GM12878 (cell line): ENCODE results near the gene CCM2. TPM values are rescaled to one million over a fixed set of nuclear protein-coding genes. Genes with fewer than 3 reads are reported as not detected.

Experiments
- ATAC-seq: fragments of 200-7000 bp; cut with Tn5 transposase; 3 replicates; pipeline ENCODE4 v1.9.1; 2020; ENCODE audit warnings: mild to moderate bottlenecking, moderate library complexity
- BruUV-seq: library from RNA; stranded (reverse); fragments of 400-500 nt; replicated peaks from 2 replicates; lab custom pipeline; 2021; lab: Mats Ljungman, UMichigan
- CTCF ChIA-PET: fragments of 300-600 bp; sonication (Branson Sonifier 250); formaldehyde crosslinking; extraction: SDS; loops from one replicate; lab custom pipeline; 2021; ENCODE audit warnings: inconsistent platforms; lab: Yijun Ruan, JAX
- POLR2A ChIA-PET: fragments of 350-600 bp; formaldehyde crosslinking; extraction: SDS; loops from one replicate; lab custom pipeline; 2021; ENCODE audit warnings: inconsistent platforms; lab: Charles Lee
- RAD21 ChIA-PET: fragments of 300-600 bp; sonication (Branson Sonifier 250); formaldehyde crosslinking; loops from one replicate; lab custom pipeline; 2023; ENCODE audit warnings: antibody characterized with exemption; ENCODE audit not compliant: unreplicated experiment; lab: Charles Lee
- SMC1A ChIA-PET: fragments of 300-600 bp; sonication (Branson Sonifier 250); formaldehyde crosslinking; loops from one replicate; lab custom pipeline; 2023; ENCODE audit not compliant: unreplicated experiment, uncharacterized antibody; lab: Charles Lee
- DNase-seq: peaks from one replicate; pipeline ENCODE4 v3.0.0-alpha.2; 2011; ENCODE audit warnings: low read depth, low spot score
- FAIRE-seq: peaks from 3 replicates; lab custom pipeline; 2011; peaks lifted over from hg19 to GRCh38; lab: Jason Lieb, UNC
- H2AFZ ChIP-seq: 2 replicates; pipeline ENCODE4 v1.6.0; 2011; ENCODE audit warnings: low read depth, low read length, control low read depth; ENCODE audit not compliant: control insufficient read depth
- H3K27ac ChIP-seq: 2 replicates; pipeline ENCODE4 v1.5.1; 2011; ENCODE audit warnings: control low read depth; ENCODE audit not compliant: control insufficient read depth, insufficient read depth
- H3K27me3 ChIP-seq, 2 experiments: replicated peaks in 1 of 2; 2 replicates each; pipeline versions ENCODE4 v1.6.0 to v1.6.1; 2011; ENCODE audit warnings: low read length in 1 of 2; ENCODE audit not compliant: control insufficient read depth in 2 of 2, insufficient read depth in 2 of 2
- H3K36me3 ChIP-seq, 2 experiments: 2 replicates each; pipeline ENCODE4 v1.5.1; 2011; ENCODE audit warnings: low read length in 1 of 2; ENCODE audit not compliant: control insufficient read depth in 2 of 2, insufficient read depth in 2 of 2
- H3K4me1 ChIP-seq: 2 replicates; pipeline ENCODE4 v1.6.1; 2011; ENCODE audit warnings: mild to moderate bottlenecking, low read length, moderate library complexity, mixed read lengths; ENCODE audit not compliant: control insufficient read depth, insufficient read depth
- H3K4me2 ChIP-seq: 2 replicates; pipeline ENCODE4 v1.6.0; 2011; ENCODE audit warnings: control low read depth; ENCODE audit not compliant: control insufficient read depth, insufficient read depth
- H3K4me3 ChIP-seq: fragments of 200-600 bp; sonication (generic); 2 replicates; pipeline ENCODE4 v1.5.1; 2016
- H3K79me2 ChIP-seq: 2 replicates; pipeline ENCODE4 v1.6.0; 2011; ENCODE audit warnings: low read length; ENCODE audit not compliant: control insufficient read depth, insufficient read depth
- H3K9ac ChIP-seq: 2 replicates; pipeline ENCODE4 v1.8.0; 2011; ENCODE audit warnings: low read length, control low read depth, mixed read lengths; ENCODE audit not compliant: control insufficient read depth, insufficient read depth
- H3K9me3 ChIP-seq: replicated peaks from 3 replicates; pipeline ENCODE4 v1.5.1; 2011; ENCODE audit warnings: mild to moderate bottlenecking, low read length; ENCODE audit not compliant: control insufficient read depth, insufficient read depth
- H4K20me1 ChIP-seq: 2 replicates; pipeline ENCODE4 v1.6.0; 2011; ENCODE audit not compliant: control insufficient read depth, insufficient read depth
- BHLHE40 ChIP-seq, 2 experiments: fragments of 450-650 bp in 1 of 2; IDR thresholded peaks; 2 replicates each; pipeline ENCODE4 v1.6.1; 2011 to 2017; ENCODE audit warnings: low read depth in 2 of 2, borderline replicate concordance in 1 of 2, improper control_type of control experiment in 1 of 2, low read length in 1 of 2, mild to moderate bottlenecking in 1 of 2
- FOS ChIP-seq: IDR thresholded peaks from 3 replicates; pipeline ENCODE4 v1.6.1; 2011; ENCODE audit warnings: borderline replicate concordance; ENCODE audit not compliant: insufficient read length; ENCODE audit errors: extremely low read depth
- IRF3 ChIP-seq: fragments of 450-650 bp; IDR thresholded peaks from 2 replicates; pipeline ENCODE4 v1.6.1; 2014; ENCODE audit warnings: mild to moderate bottlenecking
- MTA2 ChIP-seq: fragments of 450-650 bp; IDR thresholded peaks from 2 replicates; pipeline ENCODE4 v1.6.1; 2016; ENCODE audit warnings: low read depth, mild to moderate bottlenecking, moderate library complexity
- PBX3 ChIP-seq: IDR thresholded peaks from 2 replicates; pipeline ENCODE4 v1.6.1; 2011; ENCODE audit warnings: mild to moderate bottlenecking, low read depth, low read length, moderate library complexity; ENCODE audit not compliant: insufficient replicate concordance
- RBBP5 ChIP-seq: fragments of 200-600 bp; sonication (generic); conservative IDR thresholded peaks from 2 replicates; pipeline ENCODE4 v1.6.1; 2016
- ZBED1 ChIP-seq: IDR thresholded peaks from 2 replicates; pipeline ENCODE4 v1.6.1; 2016; ENCODE audit warnings: borderline replicate concordance
- ZBTB11 ChIP-seq: fragments of 450-650 bp; formaldehyde crosslinking; IDR thresholded peaks from 2 replicates; pipeline ENCODE4 v1.5.0; 2022; ENCODE audit warnings: mild to moderate bottlenecking, missing genetic modification characterization
- ZNF622 ChIP-seq: fragments of 450-650 bp; IDR thresholded peaks from 2 replicates; pipeline ENCODE4 v1.6.1; 2017; ENCODE audit warnings: mild to moderate bottlenecking, inconsistent platforms
- WGBS: methylation state at CpG from one replicate; pipeline ENCODE4 v1.1.6; 2016; ENCODE audit warnings: low lambda C conversion rate; ENCODE audit not compliant: insufficient replicate concordance, insufficient coverage; ENCODE audit errors: missing lambda C conversion rate; 5-methylcytosine and 5-hydroxymethylcytosine counted together
- in situ Hi-C: fragments of 300-500 bp; cut with MboI; formaldehyde crosslinking; loops from 9 replicates; pipeline ENCODE4 v1.14.3; 2018; ENCODE audit warnings: mixed read lengths
- intact Hi-C: fragments of 100-400 bp; cut with micrococcal nuclease; formaldehyde crosslinking; loops from one replicate; pipeline ENCODE4 v1.14.2; 2022; ENCODE audit not compliant: unreplicated experiment
- polyA plus RNA-seq, 11 experiments: library from polyadenylated mRNA; depleted of rRNA in 4 of 11; unstranded in 6 of 11; stranded (reverse) in 5 of 11; fragments of >200 nt; fragmentation: Nextera tagmentation in 4 of 11; fragmentation: Illumina TruSeq in 1 of 11; extraction: Ambion mirVana in 4 of 11; extraction: Trizol in 1 of 11; gene quantifications; 1 replicate in 1 of 11; 2 replicates in 10 of 11; pipeline versions ENCODE4 v1.2.1 to v1.2.3, GENCODE V29; 2011 to 2016; ENCODE audit warnings: inconsistent platforms in 2 of 11, missing spikeins in 2 of 11, low read depth in 1 of 11
- total RNA-seq, 4 experiments: library from RNA; depleted of rRNA in 3 of 4; stranded (reverse); fragments of >200 nt in 3 of 4; fragmentation: Illumina TruSeq in 1 of 4; extraction: Trizol in 1 of 4; gene quantifications; 2 replicates each; pipeline versions ENCODE4 v1.2.1 to v1.2.3, GENCODE V29; 2013 to 2021

The CCM2 gene
- total and polyA plus RNA-seq, 10 of the 15 experiments (the other 5 are each of a cell fraction or from before 2014, with no cell fraction given): 1.00 to 82.3 (median 48.7) TPM

GRCh38 chr7:45055594-45056219, 55.7 kb downstream of the CCM2 start:
- no peak overlapping the region for H3K4me2 ChIP-seq
- H3K27me3 ChIP-seq: no peaks in the 10 kb centered on the region
- 0 out of 2 replicates have a peak, but pooled peaks cover under 1% of the 10 kb centered on the region for H4K20me1 ChIP-seq
- no peak overlapping the region for H3K4me3 ChIP-seq
- BruUV-seq: no TSS peak
- DNase-seq (no peak), FAIRE-seq (no peak)
- in situ Hi-C loops: no loop called here
- SMC1A ChIA-PET: interaction anchor here (0.7 to 1.8 kb wide), 3 partner anchors 28 to 154 kb away, joined by 3 to 5 read pairs (median 3); no protein-coding TSS in a partner anchor
- no peak overlapping the region for H3K27ac ChIP-seq
- CTCF ChIA-PET: interaction anchor here (0.7 kb wide), 1 partner anchor 36 kb away, joined by 3 read pairs; no protein-coding TSS in a partner anchor
- POLR2A ChIA-PET: no interaction called here
- H3K4me1 ChIP-seq: no peaks in the 10 kb centered on the region
- no peak for TF ChIP-seq ZBED1
- TF ChIP-seq MTA2: no peak
- TF ChIP-seq ZNF622: no peak
- TF ChIP-seq PBX3: no peak
- no peak for TF ChIP-seq FOS
- TF ChIP-seq RBBP5: no peak
- no peak for TF ChIP-seq BHLHE40 (IDR thresholded peaks at IDR 0.05; ENCODE audit: borderline replicate concordance in 1 of 2, low read depth in 2 of 2, low read length in 1 of 2)
- TF ChIP-seq ZBTB11 (CRISPR knock-in tag): no peak
- TF ChIP-seq IRF3: no peak
- TF ChIP-seq, all 136 proteins: peak for 0
- H3K36me3 ChIP-seq: peaks cover 0 to 5% of the 10 kb centered on the region in 2 experiments; a peak in 1 of 4 replicates
- no peak for ATAC-seq
- no peaks in the 10 kb centered on the region for H3K9me3 ChIP-seq
- RAD21 ChIA-PET: interaction anchor here (0.6 kb wide), 1 partner anchor 18 kb away, joined by 3 read pairs; no protein-coding TSS in a partner anchor
- 98% methylated on average over 5 of the region's 5 CpGs for WGBS
- no peak overlapping the region for H3K9ac ChIP-seq
- intact Hi-C loops: no loop called here
- H2AFZ ChIP-seq: no peak overlapping the region
- H3K79me2 ChIP-seq: peaks cover 5% of the 10 kb centered on the region
